GM21367 (cell line): ENCODE data around the gene ABHD1.

Experiments used
- ATAC-seq: cut with Tn5 transposase; IDR thresholded peaks from one replicate; pipeline ENCODE4 v1.9.1; 2021; ENCODE audit not compliant: unreplicated experiment

The ABHD1 gene

GRCh38 chr2:27086724-27087593, 36.7 kb upstream of the ABHD1 start, which contains the start of gene KHK:
KHK (plus strand) TSS chr2:27086772; CDS start chr2:27087260, 488 bp downstream.
- no peak for ATAC-seq

GRCh38 chr2:27087823-27088410, 35.7 kb upstream of the ABHD1 start:
- ATAC-seq: no peak

- no peak for ATAC-seq
These were observed 35.0 kb upstream of the ABHD1 start for GRCh38 chr2:27088634-27089033.

GRCh38 chr2:27089111-27089954, 34.3 kb upstream of the ABHD1 start:
- no peak for ATAC-seq

GRCh38 chr2:27091746-27092695, 31.6 kb upstream of the ABHD1 start:
- ATAC-seq: no peak

- no peak for ATAC-seq
These were observed 30.8 kb upstream of the ABHD1 start for GRCh38 chr2:27092696-27093429.

- no peak for ATAC-seq
These were observed 29.9 kb upstream of the ABHD1 start for GRCh38 chr2:27093430-27094352.

- ATAC-seq: no peak
These were observed 29.1 kb upstream of the ABHD1 start for GRCh38 chr2:27094353-27094984.

- no peak for ATAC-seq
These were observed 28.2 kb upstream of the ABHD1 start for GRCh38 chr2:27095427-27095744.

GRCh38 chr2:27095745-27096651, 27.6 kb upstream of the ABHD1 start:
- ATAC-seq: no peak

GRCh38 chr2:27096748-27097297, 26.8 kb upstream of the ABHD1 start:
- no peak for ATAC-seq

GRCh38 chr2:27097341-27097740, 26.3 kb upstream of the ABHD1 start:
- no peak for ATAC-seq

GRCh38 chr2:27099334-27099955, 24.2 kb upstream of the ABHD1 start:
- ATAC-seq: no peak

GRCh38 chr2:27100036-27100435, 23.6 kb upstream of the ABHD1 start:
- ATAC-seq: no peak

- ATAC-seq: no peak
These were observed 21.3 kb upstream of the ABHD1 start for GRCh38 chr2:27102329-27102728.

- no peak for ATAC-seq
These were observed 17.6 kb upstream of the ABHD1 start for GRCh38 chr2:27105981-27106380.

GRCh38 chr2:27108221-27108620, 15.4 kb upstream of the ABHD1 start:
- ATAC-seq: no peak
